Central memory CD8-positive, alpha-beta T cell (primary cell): Measurements from ENCODE around the gene RPTN.

Experiments
- ATAC-seq: fragments of 150-1000 bp; cut with Tn5 transposase; replicated peaks from 2 replicates; pipeline ENCODE4 v1.10.0; 2022; ENCODE audit warnings: mild to moderate bottlenecking, moderate FRiP score, moderate number of reproducible peaks; ENCODE audit not compliant: poor library complexity, severe bottlenecking; ENCODE audit errors: extremely low read depth
- DNase-seq, 2 donors: peaks; one replicate each; pipeline ENCODE4 v3.0.0; 2021; ENCODE audit warnings: low spot score in 2 of 2
- H3K27ac Mint-ChIP-seq: one replicate; pipeline ENCODE4 v1.8.0; 2022; ENCODE audit warnings: low read depth, mild to moderate bottlenecking, moderate library complexity, mixed read lengths
- H3K27me3 Mint-ChIP-seq: one replicate; pipeline ENCODE4 v1.8.0; 2022; ENCODE audit warnings: mixed read lengths
- H3K36me3 Mint-ChIP-seq: one replicate; pipeline ENCODE4 v1.8.0; 2022; ENCODE audit warnings: mild to moderate bottlenecking, moderate library complexity, mixed read lengths; ENCODE audit not compliant: insufficient read depth
- H3K4me1 Mint-ChIP-seq: one replicate; pipeline ENCODE4 v1.8.0; 2022; ENCODE audit warnings: mixed read lengths
- H3K4me3 Mint-ChIP-seq: one replicate; pipeline ENCODE4 v1.8.0; 2022; ENCODE audit warnings: mild to moderate bottlenecking, moderate library complexity, mixed read lengths
- H3K9me3 Mint-ChIP-seq: one replicate; pipeline ENCODE4 v1.8.0; 2022; ENCODE audit warnings: mixed read lengths

The RPTN gene

DNA sequence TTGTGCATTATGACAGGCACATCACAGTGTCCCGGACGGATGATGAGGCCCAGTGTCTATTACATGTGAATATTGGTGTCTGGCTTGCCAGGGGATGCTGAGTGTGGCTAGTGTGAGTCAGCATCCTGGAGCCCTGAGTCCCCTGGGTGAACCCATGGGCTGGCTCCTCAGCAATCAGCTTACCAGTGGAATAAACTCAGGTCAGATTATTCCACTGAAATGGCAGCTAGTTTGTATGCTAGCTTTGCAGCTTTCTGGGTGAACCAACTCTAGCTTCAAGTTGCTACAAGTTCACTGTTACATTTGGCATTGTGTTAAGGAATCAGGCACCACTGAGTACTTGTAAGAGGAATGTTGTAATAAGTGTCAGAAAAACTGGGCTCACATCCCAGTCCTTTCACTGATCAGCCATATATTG lies 23.9 kb upstream of the RPTN start:
- peaks cover 5% of the 10 kb centered on the region for H3K4me1 Mint-ChIP-seq
- no peak for ATAC-seq
- no peak overlapping the region for H3K27ac Mint-ChIP-seq
- no peaks in the 10 kb centered on the region for H3K9me3 Mint-ChIP-seq
- peaks cover 20% of the 10 kb centered on the region for H3K27me3 Mint-ChIP-seq
- H3K36me3 Mint-ChIP-seq: peaks cover 1% of the 10 kb centered on the region
- DNase-seq: no peak
- no peak overlapping the region for H3K4me3 Mint-ChIP-seq

- DNase-seq: no peak
- Mint-ChIP-seq H3K9me3 (no peaks in the 10 kb centered on the region), H3K27me3 (peaks cover 20% of the 10 kb centered on the region), H3K4me3 (no peak overlapping the region), H3K4me1 (peaks cover 5% of the 10 kb centered on the region), H3K27ac (no peak overlapping the region), H3K36me3 (peaks cover 1% of the 10 kb centered on the region)
- ATAC-seq: no peak
Measured at GRCh38 chr1:152182431-152182830, 23.4 kb upstream of the RPTN start.

DNA sequence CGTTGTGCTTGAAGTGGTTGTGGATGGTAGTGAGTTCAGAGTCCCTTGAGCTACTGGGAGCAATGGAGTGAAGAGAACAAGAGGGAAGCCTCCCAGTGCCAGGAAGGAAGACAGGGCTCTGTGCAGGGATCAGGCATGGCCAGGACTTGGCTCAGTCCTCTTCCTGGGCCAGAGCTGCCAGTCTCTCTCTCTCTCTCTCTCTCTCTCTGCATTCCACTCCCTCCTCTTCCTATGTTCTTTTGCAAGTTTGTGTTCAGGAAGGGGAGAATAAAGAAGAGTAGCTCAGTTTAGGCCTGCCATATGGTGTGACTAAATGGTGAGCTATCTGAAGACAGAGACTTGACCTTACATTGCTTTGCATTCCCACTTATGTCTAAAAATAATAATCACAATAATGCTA lies 20.5 kb upstream of the RPTN start:
- Mint-ChIP-seq H3K9me3 (no peaks in the 10 kb centered on the region), H3K27me3 (peaks cover 11% of the 10 kb centered on the region), H3K4me1 (no peaks in the 10 kb centered on the region), H3K27ac (no peak overlapping the region), H3K4me3 (no peak overlapping the region), H3K36me3 (no peaks in the 10 kb centered on the region)
- ATAC-seq: no peak
- no peak for DNase-seq

- ATAC-seq: no peak
- Mint-ChIP-seq H3K27me3 (no peaks in the 10 kb centered on the region), H3K4me3 (no peak overlapping the region), H3K4me1 (no peaks in the 10 kb centered on the region), H3K9me3 (no peaks in the 10 kb centered on the region), H3K36me3 (no peaks in the 10 kb centered on the region), H3K27ac (no peak overlapping the region)
- no peak for DNase-seq
Measured at GRCh38 chr1:152170287-152170905, 11.4 kb upstream of the RPTN start.

DNA sequence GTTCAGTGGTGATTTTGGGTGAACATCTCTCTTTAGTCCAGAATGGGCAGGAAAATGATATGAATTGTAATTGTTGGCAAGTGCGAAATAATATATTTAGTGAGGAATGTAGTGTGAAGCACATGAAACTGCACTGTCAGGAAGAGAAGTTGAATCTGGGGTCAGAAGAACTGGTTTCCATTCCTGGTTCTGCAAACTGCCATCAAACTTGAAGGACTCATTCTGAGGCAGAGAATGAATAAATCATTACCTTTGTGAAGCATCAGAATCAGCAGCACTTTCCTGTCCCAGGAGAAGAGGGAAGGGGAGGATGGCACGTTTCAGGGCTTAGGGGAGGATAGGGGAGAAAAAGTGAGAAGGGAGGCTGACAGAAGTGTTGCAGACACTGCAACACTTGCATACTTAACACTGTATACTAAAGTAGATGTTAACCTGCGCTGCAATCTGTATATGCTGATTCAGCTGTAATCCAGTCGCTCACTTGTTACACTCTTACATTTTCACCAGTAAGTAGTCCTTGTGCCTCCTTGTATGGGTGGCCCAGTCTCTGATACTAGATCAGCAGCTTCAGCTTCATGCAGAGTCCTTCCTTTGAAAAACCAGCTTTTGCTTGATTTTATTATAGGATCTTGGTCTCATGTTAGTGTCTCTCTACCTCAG lies 10.5 kb upstream of the RPTN start:
- Mint-ChIP-seq H3K9me3 (no peaks in the 10 kb centered on the region), H3K27ac (no peak overlapping the region), H3K27me3 (no peaks in the 10 kb centered on the region), H3K4me3 (no peak overlapping the region), H3K4me1 (no peaks in the 10 kb centered on the region), H3K36me3 (no peaks in the 10 kb centered on the region)
- ATAC-seq (no peak), DNase-seq (no peak)

DNA sequence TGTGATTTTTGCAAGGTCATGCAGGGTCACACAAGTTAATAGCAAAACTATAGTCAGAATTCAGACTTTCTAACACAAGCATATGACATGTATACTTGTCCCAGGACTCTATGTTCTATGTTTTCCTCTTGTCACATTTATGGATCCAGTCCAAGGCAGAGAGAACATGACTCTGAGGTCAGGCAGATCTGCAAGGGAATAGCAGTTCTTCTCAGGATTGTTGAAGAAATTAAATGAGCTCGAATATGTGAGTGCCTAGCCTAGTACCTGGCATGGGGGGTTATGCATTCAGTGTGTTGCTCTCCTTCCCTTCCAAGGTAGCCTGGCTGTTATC lies 9.5 kb upstream of the RPTN start:
- H3K4me3 Mint-ChIP-seq: no peak overlapping the region
- H3K27me3 Mint-ChIP-seq: no peaks in the 10 kb centered on the region
- H3K27ac Mint-ChIP-seq: no peak overlapping the region
- DNase-seq (no peak), ATAC-seq (no peak)
- H3K9me3 Mint-ChIP-seq: no peaks in the 10 kb centered on the region
- H3K4me1 Mint-ChIP-seq: no peaks in the 10 kb centered on the region
- H3K36me3 Mint-ChIP-seq: no peaks in the 10 kb centered on the region

DNA sequence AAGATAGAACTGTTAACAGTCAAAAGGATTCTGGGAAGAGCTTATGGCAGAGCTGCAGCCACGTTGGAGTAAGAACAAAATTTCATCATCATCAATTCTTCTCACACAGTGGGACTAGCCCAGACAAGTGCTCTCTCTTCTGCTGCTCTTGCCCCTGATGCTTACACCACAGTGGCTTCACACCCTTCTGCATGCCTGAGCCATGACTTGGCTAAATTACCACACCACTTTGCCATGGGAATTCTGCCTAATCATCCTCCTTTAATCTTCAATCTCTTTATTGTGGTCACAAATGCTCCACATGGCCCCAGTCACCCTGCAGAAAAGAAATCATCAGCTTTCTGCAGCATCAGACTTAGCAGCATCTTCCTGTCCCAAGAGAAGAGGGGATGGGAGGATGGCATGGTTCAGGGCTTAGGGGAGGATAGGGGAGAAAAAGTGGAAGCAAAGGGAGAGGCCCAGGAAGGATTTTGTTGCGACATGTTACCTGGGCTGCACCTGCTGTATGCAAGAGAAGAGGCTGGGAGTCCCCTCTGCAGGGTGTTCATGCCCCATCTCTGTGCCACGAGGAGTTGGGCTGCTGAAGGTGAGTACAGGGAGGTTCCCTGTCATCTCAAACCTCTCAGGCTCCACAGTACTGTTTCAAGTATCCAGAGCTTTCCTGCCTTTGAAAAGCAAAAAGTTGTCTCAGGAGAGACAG lies 9.0 kb upstream of the RPTN start:
- Mint-ChIP-seq H3K4me3 (no peak overlapping the region), H3K36me3 (no peaks in the 10 kb centered on the region), H3K27me3 (no peaks in the 10 kb centered on the region), H3K4me1 (no peaks in the 10 kb centered on the region), H3K9me3 (no peaks in the 10 kb centered on the region), H3K27ac (no peak overlapping the region)
- no peak for DNase-seq
- no peak for ATAC-seq

GRCh38 chr1:152166966-152167365 lies 7.9 kb upstream of the RPTN start:
- Mint-ChIP-seq H3K27ac (no peak overlapping the region), H3K27me3 (no peaks in the 10 kb centered on the region), H3K4me3 (no peak overlapping the region), H3K9me3 (no peaks in the 10 kb centered on the region), H3K4me1 (no peaks in the 10 kb centered on the region), H3K36me3 (no peaks in the 10 kb centered on the region)
- DNase-seq (no peak), ATAC-seq (no peak)

DNA sequence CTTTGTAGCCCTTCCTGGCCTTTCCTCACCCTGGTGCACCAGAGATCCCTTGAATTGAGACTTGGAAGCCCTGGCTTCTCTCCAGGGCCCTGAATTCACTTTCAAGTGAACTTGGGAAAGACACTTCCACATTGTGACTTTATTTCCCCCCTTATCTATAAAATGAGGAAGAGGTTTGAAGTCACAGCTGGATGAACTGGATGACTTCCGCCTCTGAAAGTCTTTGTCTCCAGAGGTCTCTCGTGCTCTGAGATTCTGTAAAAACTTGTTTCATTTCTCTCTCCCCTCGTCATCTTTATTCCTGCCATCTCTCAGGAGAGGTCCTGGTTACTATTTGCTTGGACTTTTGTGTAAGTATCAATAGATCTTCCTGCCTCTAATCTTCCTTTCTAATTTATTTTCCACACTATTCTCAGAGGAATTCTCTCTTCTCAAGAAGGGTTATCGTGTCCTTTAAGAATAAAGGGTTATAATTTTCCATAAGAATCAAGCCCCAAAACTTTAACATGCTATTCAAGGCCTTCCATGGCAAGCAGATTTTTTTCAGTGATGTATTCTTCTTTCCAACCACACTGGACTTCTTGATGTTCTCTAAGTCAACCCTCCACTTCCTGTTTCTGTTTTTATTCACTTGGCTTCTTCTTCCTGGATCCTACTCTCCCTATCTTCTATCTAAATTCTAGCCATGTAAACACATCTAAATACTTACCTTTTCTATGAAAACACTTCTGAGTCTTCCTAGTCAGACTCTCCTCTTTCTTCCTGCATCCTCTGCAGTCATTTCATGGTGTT lies 6.5 kb upstream of the RPTN start:
- H3K36me3 Mint-ChIP-seq: no peaks in the 10 kb centered on the region
- ATAC-seq (no peak), DNase-seq (no peak)
- H3K4me1 Mint-ChIP-seq: no peaks in the 10 kb centered on the region
- no peaks in the 10 kb centered on the region for H3K9me3 Mint-ChIP-seq
- H3K27me3 Mint-ChIP-seq: no peaks in the 10 kb centered on the region
- H3K4me3 Mint-ChIP-seq: no peak overlapping the region
- no peak overlapping the region for H3K27ac Mint-ChIP-seq

DNA sequence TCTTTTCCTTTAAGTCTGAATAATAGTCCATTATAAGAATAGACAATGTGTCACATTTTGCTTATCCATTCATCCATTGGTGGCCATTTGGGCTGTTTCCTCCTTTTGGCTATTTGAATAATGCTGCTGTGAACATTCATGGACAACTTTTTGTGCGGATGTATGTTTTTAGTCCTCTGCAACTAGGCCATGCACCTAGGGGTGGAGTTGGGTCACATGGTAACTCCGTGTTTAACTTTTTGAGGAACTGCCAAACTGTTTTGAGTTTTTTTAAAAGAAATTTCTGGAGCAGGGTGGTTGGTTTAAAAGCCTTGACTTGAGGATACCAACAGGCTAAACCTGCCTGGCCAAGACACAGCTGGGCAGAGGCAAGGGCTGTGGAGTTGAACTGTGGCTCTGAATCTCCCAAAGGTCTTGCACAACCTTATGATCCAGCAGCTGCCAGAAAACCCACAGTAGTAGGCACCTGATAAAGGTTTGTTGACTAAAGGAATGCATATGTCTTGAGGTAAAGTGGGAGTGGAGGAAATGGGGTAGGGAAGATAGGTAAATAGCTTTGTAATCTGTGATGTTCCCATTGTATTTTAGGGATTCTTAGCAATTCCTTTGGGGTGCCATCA lies 5.6 kb upstream of the RPTN start:
- Mint-ChIP-seq H3K4me1 (no peaks in the 10 kb centered on the region), H3K27ac (no peak overlapping the region), H3K36me3 (no peaks in the 10 kb centered on the region), H3K9me3 (no peaks in the 10 kb centered on the region), H3K27me3 (no peaks in the 10 kb centered on the region), H3K4me3 (no peak overlapping the region)
- no peak for ATAC-seq
- DNase-seq: no peak

DNA sequence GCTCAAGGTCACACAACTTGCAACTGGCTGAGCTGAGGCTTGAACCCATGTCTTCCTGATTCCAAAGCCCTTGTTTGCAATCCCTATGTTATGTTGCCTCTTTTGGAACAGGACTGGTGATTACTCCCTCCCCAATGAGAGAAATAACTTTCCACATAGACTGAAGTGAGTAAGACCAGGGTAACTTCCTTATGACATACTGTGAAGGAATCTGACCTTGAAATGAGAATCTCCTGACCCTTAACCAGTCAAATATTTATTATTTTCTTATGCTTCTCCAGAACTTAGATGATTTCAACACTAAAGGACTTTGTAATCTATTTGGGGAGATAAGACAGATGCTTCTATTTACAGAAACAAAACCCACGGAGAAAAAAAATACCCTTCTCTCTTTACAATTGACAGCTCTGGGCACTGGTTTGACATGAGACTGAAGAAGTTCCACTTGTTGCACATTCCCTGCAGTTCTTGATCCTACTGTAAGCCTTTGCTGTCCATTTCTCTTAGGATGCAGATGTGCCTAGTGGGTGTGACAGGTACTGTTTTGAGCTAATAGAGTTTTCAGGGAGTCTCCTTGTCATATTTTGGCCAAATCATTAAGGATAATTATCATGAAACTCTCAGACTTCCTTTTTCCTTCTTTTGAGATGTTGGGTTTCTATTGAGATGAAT lies 3.9 kb upstream of the RPTN start:
- no peaks in the 10 kb centered on the region for H3K27me3 Mint-ChIP-seq
- DNase-seq (no peak), ATAC-seq (no peak)
- no peaks in the 10 kb centered on the region for H3K9me3 Mint-ChIP-seq
- no peaks in the 10 kb centered on the region for H3K4me1 Mint-ChIP-seq
- no peak overlapping the region for H3K4me3 Mint-ChIP-seq
- H3K27ac Mint-ChIP-seq: no peak overlapping the region
- peaks cover 3% of the 10 kb centered on the region for H3K36me3 Mint-ChIP-seq

- no peaks in the 10 kb centered on the region for H3K4me1 Mint-ChIP-seq
- no peak overlapping the region for H3K27ac Mint-ChIP-seq
- no peaks in the 10 kb centered on the region for H3K27me3 Mint-ChIP-seq
- H3K4me3 Mint-ChIP-seq: no peak overlapping the region
- H3K36me3 Mint-ChIP-seq: peaks cover 3% of the 10 kb centered on the region
- DNase-seq (no peak), ATAC-seq (no peak)
- no peaks in the 10 kb centered on the region for H3K9me3 Mint-ChIP-seq
Measured at GRCh38 chr1:152160576-152160975, 1.5 kb upstream of the RPTN start.
